Neural progenitor cell (in vitro differentiated cells): Measurements from ENCODE around the gene COPS9. TPM values are rescaled to one million over a fixed set of nuclear protein-coding genes. Genes with fewer than 3 reads are reported as not detected.
A peak's percentile ranks its signal among the peaks of the same experiment; 100 is the strongest.

Experiments
- DNase-seq: peaks from one replicate; pipeline ENCODE4 v3.0.0-alpha.2; 2016; ENCODE audit warnings: low spot score
- H2AFZ ChIP-seq: fragments of 200-600 bp; sonication (generic); replicated peaks from 2 replicates; pipeline ENCODE4 v1.6.1; 2016; ENCODE audit warnings: antibody characterized with exemption
- H3F3A ChIP-seq: fragments of 200-600 bp; sonication (generic); 2 replicates; pipeline ENCODE4 v1.6.1; 2016; ENCODE audit warnings: antibody characterized with exemption, low read depth
- H3K27ac ChIP-seq: fragments of 200-600 bp; sonication (generic); 2 replicates; pipeline ENCODE4 v1.5.1; 2016; ENCODE audit warnings: mild to moderate bottlenecking
- H3K27me3 ChIP-seq: fragments of 200-600 bp; sonication (generic); 2 replicates; pipeline ENCODE4 v1.6.1; 2016; ENCODE audit warnings: mild to moderate bottlenecking, moderate library complexity
- H3K36me3 ChIP-seq: fragments of 200-600 bp; sonication (generic); 2 replicates; pipeline ENCODE4 v1.5.1; 2016
- H3K4me1 ChIP-seq: fragments of 200-600 bp; sonication (generic); 2 replicates; pipeline ENCODE4 v1.6.1; 2016; ENCODE audit warnings: mixed run types
- H3K4me2 ChIP-seq: fragments of 200-600 bp; sonication (generic); 2 replicates; pipeline ENCODE4 v1.6.1; 2016
- H3K4me3 ChIP-seq: fragments of 200-600 bp; sonication (generic); 2 replicates; pipeline ENCODE4 v1.5.1; 2016
- H3K79me2 ChIP-seq: fragments of 200-600 bp; sonication (generic); 2 replicates; pipeline ENCODE4 v1.6.1; 2016; ENCODE audit warnings: low read depth
- H3K9ac ChIP-seq: fragments of 200-600 bp; sonication (generic); 2 replicates; pipeline ENCODE4 v1.6.1; 2016
- H3K9me3 ChIP-seq: fragments of 200-600 bp; sonication (generic); 2 replicates; pipeline ENCODE4 v1.5.1; 2016; ENCODE audit warnings: low read depth
- H4K20me1 ChIP-seq: fragments of 200-600 bp; sonication (generic); 2 replicates; pipeline ENCODE4 v1.6.1; 2016; ENCODE audit warnings: low read depth
- H3K27ac Mint-ChIP-seq: 3 replicates; pipeline ENCODE4 v1.8.0; 2021; ENCODE audit warnings: mixed read lengths
- H3K27me3 Mint-ChIP-seq: 2 replicates; pipeline ENCODE4 v1.8.0; 2022; ENCODE audit warnings: low read depth, mild to moderate bottlenecking, inconsistent platforms, moderate library complexity, mixed read lengths; ENCODE audit not compliant: insufficient read depth
- H3K36me3 Mint-ChIP-seq: 3 replicates; pipeline ENCODE4 v1.8.0; 2021; ENCODE audit warnings: mixed read lengths
- H3K4me1 Mint-ChIP-seq: 3 replicates; pipeline ENCODE4 v1.8.0; 2021; ENCODE audit warnings: mixed read lengths
- H3K4me3 Mint-ChIP-seq: 3 replicates; pipeline ENCODE4 v1.8.0; 2021; ENCODE audit warnings: mild to moderate bottlenecking, moderate library complexity, mixed read lengths
- H3K9me3 Mint-ChIP-seq: 3 replicates; pipeline ENCODE4 v1.8.0; 2020; ENCODE audit warnings: mixed read lengths
- CTCF ChIP-seq: fragments of 200-600 bp; sonication (generic); IDR thresholded peaks from 2 replicates; pipeline ENCODE4 v1.5.1; 2017; ENCODE audit warnings: antibody characterized with exemption, mild to moderate bottlenecking
- EZH2 ChIP-seq: fragments of 200-600 bp; sonication (generic); IDR thresholded peaks from 2 replicates; pipeline ENCODE4 v1.6.1; 2017; ENCODE audit warnings: antibody characterized with exemption, mild to moderate bottlenecking, moderate library complexity
- EZH2phosphoT487 ChIP-seq: fragments of 200-600 bp; sonication (generic); IDR thresholded peaks from 2 replicates; pipeline ENCODE4 v1.6.1; 2017; ENCODE audit warnings: antibody characterized with exemption
- total RNA-seq: library from RNA; depleted of rRNA; stranded (reverse); fragments of >200 nt; gene quantifications from 2 replicates; pipeline ENCODE4 v1.2.3, GENCODE V29; 2015; ENCODE audit warnings: low replicate concordance

Gene COPS9
- total RNA-seq, 1 donor from 2014 or later = 83.9 TPM

GRCh38 chr2:240174496-240174895 lies 38.4 kb upstream of the COPS9 start:
- peaks cover 19% of the 10 kb centered on the region for H3K4me1 ChIP-seq
- no peaks in the 10 kb centered on the region for H3K9me3 ChIP-seq
- H3F3A ChIP-seq = peaks cover 6% of the 10 kb centered on the region
- H3K9ac ChIP-seq = no peak overlapping the region
- no peaks in the 10 kb centered on the region for H3K79me2 ChIP-seq
- Mint-ChIP-seq H3K4me3 (no peak overlapping the region), H3K9me3 (no peaks in the 10 kb centered on the region), H3K27me3 (no peaks in the 10 kb centered on the region), H3K36me3 (no peaks in the 10 kb centered on the region), H3K27ac (no peak overlapping the region), H3K4me1 (peaks cover 20% of the 10 kb centered on the region)
- H3K36me3 ChIP-seq = no peaks in the 10 kb centered on the region
- H2AFZ ChIP-seq = no peak overlapping the region
- no peaks in the 10 kb centered on the region for H4K20me1 ChIP-seq
- H3K27me3 ChIP-seq = peaks cover 6% of the 10 kb centered on the region
- no peak for DNase-seq
- H3K4me3 ChIP-seq = no peak overlapping the region
- H3K27ac ChIP-seq = no peak overlapping the region
- TF ChIP-seq EZH2 (no peak), EZH2phosphoT487 (no peak), CTCF (no peak)
- no peak overlapping the region for H3K4me2 ChIP-seq

GRCh38 chr2:240172071-240172895 lies 36.2 kb upstream of the COPS9 start:
- H3K4me2 ChIP-seq = no peak overlapping the region
- Mint-ChIP-seq H3K4me3 (no peak overlapping the region), H3K4me1 (peaks cover 19% of the 10 kb centered on the region), H3K36me3 (no peaks in the 10 kb centered on the region), H3K9me3 (peaks cover 2% of the 10 kb centered on the region), H3K27me3 (no peaks in the 10 kb centered on the region), H3K27ac (no peak overlapping the region)
- no peak overlapping the region for H3K4me3 ChIP-seq
- no peaks in the 10 kb centered on the region for H3K79me2 ChIP-seq
- no peaks in the 10 kb centered on the region for H3K36me3 ChIP-seq
- peaks cover 19% of the 10 kb centered on the region for H3K4me1 ChIP-seq
- no peak overlapping the region for H2AFZ ChIP-seq
- DNase-seq = no peak
- no peak for TF ChIP-seq EZH2phosphoT487
- no peak for TF ChIP-seq CTCF
- no peak for TF ChIP-seq EZH2
- peaks cover 6% of the 10 kb centered on the region for H3F3A ChIP-seq
- H3K27ac ChIP-seq = no peak overlapping the region
- H3K9me3 ChIP-seq = no peaks in the 10 kb centered on the region
- peaks cover 6% of the 10 kb centered on the region for H3K27me3 ChIP-seq
- H3K9ac ChIP-seq = no peak overlapping the region
- H4K20me1 ChIP-seq = no peaks in the 10 kb centered on the region

- H3K36me3 Mint-ChIP-seq = no peaks in the 10 kb centered on the region
- Histone ChIP-seq H3F3A (peaks cover 6% of the 10 kb centered on the region), H3K36me3 (no peaks in the 10 kb centered on the region), H3K79me2 (no peaks in the 10 kb centered on the region), H3K9ac (no peak overlapping the region), H3K4me3 (no peak overlapping the region), H3K4me1 (peaks cover 19% of the 10 kb centered on the region), H3K27ac (no peak overlapping the region), H3K9me3 (no peaks in the 10 kb centered on the region), H2AFZ (no peak overlapping the region), H4K20me1 (no peaks in the 10 kb centered on the region), H3K4me2 (peak overlapping the region; percentile 52), H3K27me3 (peaks cover 5% of the 10 kb centered on the region)
- peaks cover 19% of the 10 kb centered on the region for H3K4me1 Mint-ChIP-seq
- H3K4me3 Mint-ChIP-seq = peak overlapping the region; percentile 31
- no peak overlapping the region for H3K27ac Mint-ChIP-seq
- no peak for TF ChIP-seq EZH2phosphoT487
- TF ChIP-seq EZH2 = no peak
- TF ChIP-seq CTCF = no peak
- H3K9me3 Mint-ChIP-seq = peaks cover 2% of the 10 kb centered on the region
- no peak for DNase-seq
- H3K27me3 Mint-ChIP-seq = no peaks in the 10 kb centered on the region
These were observed 34.8 kb upstream of the COPS9 start for GRCh38 chr2:240170883-240171282.
